ENCODE measurements around the gene IGSF9B.

DNA sequence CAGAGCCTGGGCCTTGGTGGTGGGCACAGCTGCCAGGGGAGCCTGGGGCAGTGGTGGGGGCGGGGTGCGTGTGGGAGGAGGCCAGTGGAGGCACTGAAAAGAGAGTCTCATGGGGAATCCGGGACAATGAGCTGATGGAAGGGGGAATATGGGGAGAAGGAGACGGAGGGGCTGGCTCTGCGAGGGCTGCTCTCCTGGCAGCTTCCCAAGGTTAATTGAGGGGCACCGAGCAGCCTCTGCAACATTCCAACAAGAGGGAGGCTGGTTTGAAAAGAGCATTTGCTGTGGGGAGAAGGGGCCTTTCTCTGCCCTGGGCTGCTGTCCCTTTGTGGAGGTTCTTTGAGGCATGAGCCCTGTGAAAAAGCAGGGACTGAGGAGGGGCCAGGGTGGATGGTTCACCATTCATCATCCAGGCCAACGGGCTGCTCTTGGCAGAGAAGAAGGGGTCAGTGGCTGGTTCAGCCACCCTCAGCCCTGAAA is 9.4 kb upstream of the IGSF9B start:
- TF ChIP-seq, protein P1, sequence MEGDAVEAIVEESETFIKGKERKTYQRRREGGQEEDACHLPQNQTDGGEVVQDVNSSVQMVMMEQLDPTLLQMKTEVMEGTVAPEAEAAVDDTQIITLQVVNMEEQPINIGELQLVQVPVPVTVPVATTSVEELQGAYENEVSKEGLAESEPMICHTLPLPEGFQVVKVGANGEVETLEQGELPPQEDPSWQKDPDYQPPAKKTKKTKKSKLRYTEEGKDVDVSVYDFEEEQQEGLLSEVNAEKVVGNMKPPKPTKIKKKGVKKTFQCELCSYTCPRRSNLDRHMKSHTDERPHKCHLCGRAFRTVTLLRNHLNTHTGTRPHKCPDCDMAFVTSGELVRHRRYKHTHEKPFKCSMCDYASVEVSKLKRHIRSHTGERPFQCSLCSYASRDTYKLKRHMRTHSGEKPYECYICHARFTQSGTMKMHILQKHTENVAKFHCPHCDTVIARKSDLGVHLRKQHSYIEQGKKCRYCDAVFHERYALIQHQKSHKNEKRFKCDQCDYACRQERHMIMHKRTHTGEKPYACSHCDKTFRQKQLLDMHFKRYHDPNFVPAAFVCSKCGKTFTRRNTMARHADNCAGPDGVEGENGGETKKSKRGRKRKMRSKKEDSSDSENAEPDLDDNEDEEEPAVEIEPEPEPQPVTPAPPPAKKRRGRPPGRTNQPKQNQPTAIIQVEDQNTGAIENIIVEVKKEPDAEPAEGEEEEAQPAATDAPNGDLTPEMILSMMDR (conservative IDR thresholded peaks at IDR 0.05): no peak
- no peak for TF ChIP-seq ZFX (IDR thresholded peaks at IDR 0.05)

Data from C4-2B (cell line).